HepG2 (cell line): Measurements from ENCODE around the gene PRM2. TPM values are rescaled to one million over a fixed set of nuclear protein-coding genes. Genes with fewer than 3 reads are reported as not detected.

ENCODE experiments used
- AHDC1 ChIP-seq: sonication (generic); formaldehyde crosslinking; IDR thresholded peaks from 2 replicates; pipeline ENCODE4 v1.5.1; 2020; ENCODE audit warnings: mild to moderate bottlenecking, missing genetic modification reagents, borderline replicate concordance
- CBX2 ChIP-seq, 2 experiments: fragments of 200-600 bp in 1 of 2; sonication (generic); formaldehyde crosslinking in 1 of 2; IDR thresholded peaks; 2 replicates each; pipeline versions ENCODE4 v1.7.0 to v1.8.1; 2018 to 2022; ENCODE audit warnings: low read depth in 2 of 2, low read length in 1 of 2, mild to moderate bottlenecking in 1 of 2, missing genetic modification reagents in 1 of 2
- CENPT ChIP-seq: sonication (generic); formaldehyde crosslinking; IDR thresholded peaks from 2 replicates; pipeline ENCODE4 v1.8.0; 2022; ENCODE audit warnings: low read depth, mild to moderate bottlenecking, moderate library complexity, missing genetic modification reagents
- HHEX ChIP-seq: IDR thresholded peaks from 2 replicates; pipeline ENCODE4 v1.6.1; 2016; ENCODE audit warnings: control low read depth
- HOXA3 ChIP-seq: sonication (generic); formaldehyde crosslinking; IDR thresholded peaks from 2 replicates; pipeline ENCODE4 v1.5.0; 2020; ENCODE audit warnings: missing genetic modification reagents
- IRX3 ChIP-seq: sonication (generic); formaldehyde crosslinking; IDR thresholded peaks from 2 replicates; pipeline ENCODE4 v1.8.1; 2023; ENCODE audit warnings: mild to moderate bottlenecking, low read depth, missing genetic modification reagents, borderline replicate concordance
- KDM5B ChIP-seq: sonication (generic); formaldehyde crosslinking; IDR thresholded peaks from 2 replicates; pipeline ENCODE4 v1.4.0; 2020; ENCODE audit warnings: missing genetic modification reagents, mild to moderate bottlenecking, borderline replicate concordance
- MNT ChIP-seq: fragments of 450-650 bp; IDR thresholded peaks from 2 replicates; pipeline ENCODE4 v1.6.1; 2016
- MYC ChIP-seq: sonication (generic); formaldehyde crosslinking; IDR thresholded peaks from 2 replicates; pipeline ENCODE4 v1.9.0; 2021; ENCODE audit warnings: missing genetic modification reagents, borderline replicate concordance
- NFKB2 ChIP-seq: sonication (generic); formaldehyde crosslinking; IDR thresholded peaks from 2 replicates; pipeline ENCODE4 v1.4.0; 2020; ENCODE audit warnings: missing genetic modification reagents, borderline replicate concordance
- NFKBIZ ChIP-seq: IDR thresholded peaks from 2 replicates; pipeline ENCODE4 v1.6.1; 2018; ENCODE audit warnings: missing genetic modification reagents, missing compliant biosample characterization
- PHB2 ChIP-seq: fragments of 450-650 bp; IDR thresholded peaks from 2 replicates; pipeline ENCODE4 v1.6.1; 2018; ENCODE audit not compliant: partially characterized antibody
- RBM22 ChIP-seq: fragments of 200-400 bp; formaldehyde crosslinking; optimal IDR thresholded peaks from 2 replicates; pipeline ENCODE3; 2017; ENCODE audit warnings: mild to moderate bottlenecking, low read length, moderate library complexity
- RCOR2 ChIP-seq: IDR thresholded peaks from 2 replicates; pipeline ENCODE4 v1.6.1; 2016; ENCODE audit warnings: missing biosample characterization, missing genetic modification reagents
- SOX5 ChIP-seq: IDR thresholded peaks from 2 replicates; pipeline ENCODE4 v1.6.1; 2016; ENCODE audit warnings: borderline replicate concordance
- THAP8 ChIP-seq: sonication (generic); formaldehyde crosslinking; IDR thresholded peaks from 2 replicates; pipeline ENCODE4 v1.5.1; 2020; ENCODE audit warnings: missing genetic modification reagents, mild to moderate bottlenecking, borderline replicate concordance
- ZNF510 ChIP-seq: sonication (generic); formaldehyde crosslinking; IDR thresholded peaks from 2 replicates; pipeline ENCODE4 v1.4.0; 2020; ENCODE audit warnings: low read depth, mild to moderate bottlenecking, missing genetic modification reagents
- ZNF546 ChIP-seq: sonication (generic); formaldehyde crosslinking; conservative IDR thresholded peaks from 2 replicates; pipeline ENCODE4 v1.8.1; 2023; ENCODE audit warnings: mild to moderate bottlenecking, missing genetic modification reagents
- ZNF607 ChIP-seq: sonication (generic); formaldehyde crosslinking; IDR thresholded peaks from 2 replicates; pipeline ENCODE4 v1.5.1; 2020; ENCODE audit warnings: missing genetic modification reagents, mild to moderate bottlenecking, borderline replicate concordance
- ZNF616 ChIP-seq: sonication (generic); formaldehyde crosslinking; IDR thresholded peaks from 2 replicates; pipeline ENCODE4 v1.5.0; 2020; ENCODE audit warnings: low read depth, mild to moderate bottlenecking, missing genetic modification reagents
- ZNF780A ChIP-seq: sonication (generic); formaldehyde crosslinking; IDR thresholded peaks from 2 replicates; pipeline ENCODE4 v1.8.0; 2022; ENCODE audit warnings: mild to moderate bottlenecking, missing genetic modification reagents, moderate library complexity
- ZZZ3 ChIP-seq: sonication (generic); formaldehyde crosslinking; IDR thresholded peaks from 2 replicates; pipeline ENCODE4 v1.4.0; 2020; ENCODE audit warnings: missing genetic modification reagents, mild to moderate bottlenecking, borderline replicate concordance
- polyA plus RNA-seq, 8 experiments: library from polyadenylated mRNA; depleted of rRNA in 3 of 8; stranded (reverse) in 7 of 8; unstranded in 1 of 8; fragments of >200 nt; fragmentation: Illumina TruSeq in 4 of 8; extraction: Trizol in 4 of 8; gene quantifications; 2 replicates each; pipeline versions ENCODE4 v1.2.1 to v1.2.3, GENCODE V29; 2011 to 2016; ENCODE audit warnings: low read depth in 4 of 8, missing spikeins in 1 of 8, mixed read lengths in 1 of 8; ENCODE audit not compliant: insufficient read depth in 1 of 8
- total RNA-seq, 5 experiments: library from RNA; depleted of rRNA; stranded (reverse); fragments of >200 nt; fragmentation: Illumina TruSeq; extraction: Trizol; gene quantifications; 2 replicates each; pipeline ENCODE4 v1.2.3, GENCODE V29; 2016; ENCODE audit warnings: low read depth in 1 of 5

The PRM2 gene
- total and polyA plus RNA-seq, 2 of the 13 experiments (the other 11 are each of a cell fraction or from before 2014, with no cell fraction given) = 0.54 TPM; not detected in 1

GRCh38 chr16:11312718-11313492 is 36.6 kb upstream of the PRM2 start (continued):
- TF ChIP-seq HOXA3 (CRISPR knock-in tag) (no peak), AHDC1 (CRISPR knock-in tag) (no peak), ZNF780A (CRISPR knock-in tag) (no peak), SOX5 (CRISPR knock-in tag) (no peak), KDM5B (no peak; the same call in 1 of the 2 replicates), MYC (CRISPR knock-in tag) (peak; percentile 62; the same call in 1 of the 2 replicates), CBX2 (IDR thresholded peaks at IDR 0.05; ENCODE audit: low read depth, low read length) (no peak), CBX2 (CRISPR knock-in tag; IDR thresholded peaks at IDR 0.05; ENCODE audit: low read depth) (no peak), IRX3 (CRISPR knock-in tag) (no peak), ZNF616 (CRISPR knock-in tag) (no peak), ZNF607 (CRISPR knock-in tag) (0 out of 2 replicates have a peak, but pooled peaks have one; percentile 38), NFKB2 (CRISPR knock-in tag) (no peak), ZNF510 (CRISPR knock-in tag) (no peak), HHEX (CRISPR knock-in tag) (no peak), ZZZ3 (CRISPR knock-in tag) (no peak), NFKBIZ (CRISPR knock-in tag) (no peak; the same call in 1 of the 2 replicates), THAP8 (CRISPR knock-in tag) (no peak), ZNF546 (CRISPR knock-in tag) (no peak), RCOR2 (CRISPR knock-in tag) (0 out of 2 replicates have a peak, but pooled peaks have one; percentile 3), MNT (0 out of 2 replicates have a peak, but pooled peaks have one; percentile 8), RBM22 (no peak), CENPT (no peak), PHB2 (no peak)
